MG63 (cell line): ENCODE measurements around the gene USP17L22. TPM values are rescaled to one million over a fixed set of nuclear protein-coding genes. Genes with fewer than 3 reads are reported as not detected.
"Not testable (repeated sequence)": the region's sequence is repeated elsewhere in the genome, so short reads cannot be mapped to it uniquely, and the experiment has no call there.

Source experiments
- DNase-seq: peaks from one replicate; pipeline ENCODE4 v3.0.0-alpha.2; 2020
- H3K27me3 ChIP-seq: fragments of 250-450 bp; sonication (Bioruptor Pico); 2 replicates; pipeline ENCODE4 v1.5.1; 2020; ENCODE audit warnings: mild to moderate bottlenecking, moderate library complexity
- H3K36me3 ChIP-seq: fragments of 250-450 bp; sonication (Bioruptor Pico); 2 replicates; pipeline ENCODE4 v1.5.1; 2020; ENCODE audit warnings: mild to moderate bottlenecking, moderate library complexity
- H3K4me3 ChIP-seq: fragments of 250-450 bp; sonication (Bioruptor Pico); 2 replicates; pipeline ENCODE4 v1.5.1; 2020; ENCODE audit warnings: mild to moderate bottlenecking, moderate library complexity
- H3K9me3 ChIP-seq: fragments of 250-450 bp; sonication (Bioruptor Pico); 2 replicates; pipeline ENCODE4 v1.5.1; 2020; ENCODE audit warnings: mild to moderate bottlenecking, moderate library complexity
- total RNA-seq: library from RNA; depleted of rRNA; stranded (reverse); fragments of >200 nt; shearing (Covaris generic); gene quantifications from 2 replicates; pipeline ENCODE4 v1.2.3, GENCODE V29; 2014; ENCODE audit warnings: low replicate concordance; rRNA removed

Gene USP17L22
- not detected in 2 replicates for total RNA-seq

- not testable (repeated sequence) for H3K9me3 ChIP-seq, H3K27me3 ChIP-seq, H3K36me3 ChIP-seq, DNase-seq, H3K4me3 ChIP-seq
These were observed at the start of gene USP17L22 for GRCh38 chr4:9267319-9267718. Gene USP17L22, plus strand, starts transcription at chr4:9267619. Its CDS starts 0 bp downstream, at chr4:9267619.

GRCh38 chr4:9219852-9220251 is 47.6 kb upstream of the USP17L22 start, which contains the start of gene USP17L12:
Gene USP17L12, plus strand, starts transcription at chr4:9220152. Its CDS starts 0 bp downstream, at chr4:9220152.
- not testable (repeated sequence) for H3K4me3 ChIP-seq, H3K9me3 ChIP-seq, H3K27me3 ChIP-seq, DNase-seq, H3K36me3 ChIP-seq

- H3K4me3 ChIP-seq, H3K9me3 ChIP-seq, H3K36me3 ChIP-seq, H3K27me3 ChIP-seq, DNase-seq: not testable (repeated sequence)
These were observed 42.8 kb upstream of the USP17L22 start, which contains the start of gene USP17L13 for GRCh38 chr4:9224596-9224995. Gene USP17L13, plus strand, starts transcription at chr4:9224896. Its CDS starts 0 bp downstream, at chr4:9224896.

GRCh38 chr4:9230249-9230648 is 37.2 kb upstream of the USP17L22 start:
- not testable (repeated sequence) for H3K27me3 ChIP-seq, H3K4me3 ChIP-seq, DNase-seq, H3K9me3 ChIP-seq, H3K36me3 ChIP-seq

- not testable (repeated sequence) for H3K27me3 ChIP-seq
These were observed 33.3 kb upstream of the USP17L22 start, which contains the start of gene USP17L15 for GRCh38 chr4:9234085-9234484. Gene USP17L15, plus strand, starts transcription at chr4:9234385. Its CDS starts 0 bp downstream, at chr4:9234385.

GRCh38 chr4:9238461-9238860 is 29.0 kb upstream of the USP17L22 start:
- not testable (repeated sequence) for DNase-seq

More at GRCh38 chr4:9234085-9234484, 33.3 kb upstream of the USP17L22 start, which contains the start of gene USP17L15:
- H3K9me3 ChIP-seq, H3K4me3 ChIP-seq, H3K36me3 ChIP-seq, DNase-seq: not testable (repeated sequence)

GRCh38 chr4:9243579-9243978 is 23.8 kb upstream of the USP17L22 start, which contains the start of gene USP17L17:
Gene USP17L17, plus strand, starts transcription at chr4:9243879. Its CDS starts 0 bp downstream, at chr4:9243879.
- H3K27me3 ChIP-seq, H3K4me3 ChIP-seq, DNase-seq, H3K9me3 ChIP-seq, H3K36me3 ChIP-seq: not testable (repeated sequence)

More at GRCh38 chr4:9238461-9238860, 29.0 kb upstream of the USP17L22 start:
- not testable (repeated sequence) for H3K27me3 ChIP-seq, H3K9me3 ChIP-seq, H3K4me3 ChIP-seq, H3K36me3 ChIP-seq

- not testable (repeated sequence) for H3K27me3 ChIP-seq, DNase-seq, H3K4me3 ChIP-seq, H3K36me3 ChIP-seq, H3K9me3 ChIP-seq
These were observed 19.3 kb upstream of the USP17L22 start, which contains the start of gene USP17L18 for GRCh38 chr4:9247953-9248680. Gene USP17L18, plus strand, starts transcription at chr4:9248630. Its CDS starts 0 bp downstream, at chr4:9248630.

- not testable (repeated sequence) for DNase-seq, H3K4me3 ChIP-seq, H3K9me3 ChIP-seq, H3K27me3 ChIP-seq, H3K36me3 ChIP-seq
These were observed 14.3 kb upstream of the USP17L22 start, which contains the start of gene USP17L19 for GRCh38 chr4:9253078-9253477. Gene USP17L19, plus strand, starts transcription at chr4:9253378. Its CDS starts 0 bp downstream, at chr4:9253378.

GRCh38 chr4:9257824-9258223 is 9.6 kb upstream of the USP17L22 start, which contains the start of gene USP17L20:
Gene USP17L20, plus strand, starts transcription at chr4:9258124. Its CDS starts 0 bp downstream, at chr4:9258124.
- not testable (repeated sequence) for H3K36me3 ChIP-seq, H3K9me3 ChIP-seq, H3K4me3 ChIP-seq, DNase-seq, H3K27me3 ChIP-seq

- not testable (repeated sequence) for DNase-seq, H3K9me3 ChIP-seq, H3K36me3 ChIP-seq, H3K27me3 ChIP-seq, H3K4me3 ChIP-seq
These were observed 4.8 kb upstream of the USP17L22 start, which contains the start of gene USP17L21 for GRCh38 chr4:9262572-9262971. Gene USP17L21, plus strand, starts transcription at chr4:9262872. Its CDS starts 0 bp downstream, at chr4:9262872.

- H3K27me3 ChIP-seq, H3K4me3 ChIP-seq, H3K9me3 ChIP-seq, H3K36me3 ChIP-seq, DNase-seq: not testable (repeated sequence)
These were observed 4.3 kb downstream of the USP17L22 start for GRCh38 chr4:9271719-9272118.

Other genes starting within 250 kb of the USP17L22 start
- not detected in 2 replicates for gene FAM90A26, start 97.2 kb upstream of the USP17L22 start, total RNA-seq
- not detected in 2 replicates for gene USP17L10, start 57.0 kb upstream of the USP17L22 start, total RNA-seq
- gene USP17L11, start 52.2 kb upstream of the USP17L22 start, total RNA-seq, result not detected in 2 replicates
- gene USP17L12, start 47.5 kb upstream of the USP17L22 start, total RNA-seq, result not detected in 2 replicates
- not detected in 2 replicates for gene USP17L13, start 42.7 kb upstream of the USP17L22 start, total RNA-seq
- gene USP17L15, start 33.2 kb upstream of the USP17L22 start, total RNA-seq, result not detected in 2 replicates
- gene USP17L17, start 23.7 kb upstream of the USP17L22 start, total RNA-seq, result not detected in 2 replicates
- gene USP17L18, start 19.0 kb upstream of the USP17L22 start, total RNA-seq, result not detected in 2 replicates
- not detected in 2 replicates for gene USP17L19, start 14.2 kb upstream of the USP17L22 start, total RNA-seq
- not detected in 2 replicates for gene USP17L20, start 9.5 kb upstream of the USP17L22 start, total RNA-seq
- not detected in 2 replicates for gene USP17L21, start 4.7 kb upstream of the USP17L22 start, total RNA-seq
- not detected in 2 replicates for gene USP17L24, start 57.5 kb downstream of the USP17L22 start, total RNA-seq
- not detected in 2 replicates for gene USP17L25, start 62.3 kb downstream of the USP17L22 start, total RNA-seq
- gene USP17L26, start 67.0 kb downstream of the USP17L22 start, total RNA-seq, result not detected in 2 replicates
- not detected in 2 replicates for gene USP17L5, start 71.8 kb downstream of the USP17L22 start, total RNA-seq
- gene USP17L27, start 76.5 kb downstream of the USP17L22 start, total RNA-seq, result not detected in 2 replicates
- not detected in 2 replicates for gene USP17L28, start 81.3 kb downstream of the USP17L22 start, total RNA-seq
- gene USP17L29, start 86.0 kb downstream of the USP17L22 start, total RNA-seq, result not detected in 2 replicates
- not detected in 2 replicates for gene USP17L30, start 95.5 kb downstream of the USP17L22 start, total RNA-seq
- not detected in 2 replicates for gene DEFB131A, start 176.8 kb downstream of the USP17L22 start, total RNA-seq